Measurements from ENCODE around the gene PAX7. TPM values are rescaled to one million over a fixed set of nuclear protein-coding genes. Genes with fewer than 3 reads are reported as not detected.

Gene PAX7
- polyA plus RNA-seq, 2 of the 4 experiments (the other 2 are of a cell fraction) = 0.23 to 0.48 TPM

- Histone ChIP-seq H3K9me3 (no peaks in the 10 kb centered on the region), H3K27ac (no peak overlapping the region), H3K4me2 (no peak overlapping the region), H3K4me3 (no peak overlapping the region), H3K4me1 (no peaks in the 10 kb centered on the region)
- no peak for DNase-seq (ENCODE audit: low read depth in 1 of 2, low spot score in 1 of 2)
- CTCF ChIA-PET = no interaction called here
- WGBS (ENCODE audit: missing lambda C conversion rate) = 4% methylated on average over 1 of the region's 1 CpG
- TF ChIP-seq REST (IDR thresholded peaks at IDR 0.05) (no peak), KDM5A (IDR thresholded peaks at IDR 0.05) (no peak), HOXB5 (CRISPR knock-in tag; IDR thresholded peaks at IDR 0.05) (no peak), SREBF2 (IDR thresholded peaks at IDR 0.05) (no peak), PHF8 (IDR thresholded peaks at IDR 0.05; ENCODE audit: borderline replicate concordance, low read depth) (no peak), EHF (CRISPR knock-in tag; IDR thresholded peaks at IDR 0.05) (no peak), ZFP36 (IDR thresholded peaks at IDR 0.05; ENCODE audit: borderline replicate concordance, partially characterized antibody) (no peak), HEYL (CRISPR knock-in tag; IDR thresholded peaks at IDR 0.05) (no peak), HMGXB4 (CRISPR knock-in tag; IDR thresholded peaks at IDR 0.05; ENCODE audit: borderline replicate concordance) (no peak), KDM1A (IDR thresholded peaks at IDR 0.05; ENCODE audit: low read depth) (no peak), CBX8 (IDR thresholded peaks at IDR 0.05) (no peak), HES2 (IDR thresholded peaks at IDR 0.05) (no peak), POLR2A (IDR thresholded peaks at IDR 0.05; ENCODE audit: low read length) (no peak), MAFK (IDR thresholded peaks at IDR 0.05; ENCODE audit: partially characterized antibody) (no peak), HOXB13 (CRISPR knock-in tag; IDR thresholded peaks at IDR 0.05; ENCODE audit: low read depth) (no peak), USF2 (IDR thresholded peaks at IDR 0.05) (no peak), RFX5 (IDR thresholded peaks at IDR 0.05) (no peak)
- FAIRE-seq = no peak
- POLR2A ChIA-PET = no interaction called here
- no peak for ATAC-seq
Observed at GRCh38 chr1:18740617-18741016, 110.0 kb downstream of the PAX7 start.

GRCh38 chr1:18743233-18743632 lies 112.6 kb downstream of the PAX7 start:
- ATAC-seq = no peak
- Histone ChIP-seq H3K4me3 (no peak overlapping the region), H3K4me1 (no peaks in the 10 kb centered on the region), H3K9me3 (no peaks in the 10 kb centered on the region), H3K27ac (no peak overlapping the region), H3K4me2 (no peak overlapping the region)
- TF ChIP-seq MAFK (IDR thresholded peaks at IDR 0.05; ENCODE audit: partially characterized antibody) (no peak), HOXB5 (CRISPR knock-in tag; IDR thresholded peaks at IDR 0.05) (no peak), POLR2A (IDR thresholded peaks at IDR 0.05; ENCODE audit: low read length) (no peak), CTCF (IDR thresholded peaks at IDR 0.05) (no peak), HDAC2 (IDR thresholded peaks at IDR 0.05) (no peak), ZSCAN20 (CRISPR knock-in tag; IDR thresholded peaks at IDR 0.05) (no peak), NFE2L2 (conservative IDR thresholded peaks at IDR 0.05; ENCODE audit: low read length) (no peak), USF2 (IDR thresholded peaks at IDR 0.05) (no peak), BCL3 (IDR thresholded peaks at IDR 0.05) (no peak), FOSB (CRISPR knock-in tag; IDR thresholded peaks at IDR 0.05) (no peak), EHF (CRISPR knock-in tag; IDR thresholded peaks at IDR 0.05) (no peak), CBX2 (IDR thresholded peaks at IDR 0.05; ENCODE audit: borderline replicate concordance, low read depth) (no peak), CHD4 (IDR thresholded peaks at IDR 0.05; ENCODE audit: borderline replicate concordance) (no peak), ZFP36 (IDR thresholded peaks at IDR 0.05; ENCODE audit: borderline replicate concordance, partially characterized antibody) (no peak), TP53 (CRISPR knock-in tag; IDR thresholded peaks at IDR 0.05) (no peak), JUNB (IDR thresholded peaks at IDR 0.05) (no peak), MYC (IDR thresholded peaks at IDR 0.05; ENCODE audit: borderline replicate concordance, low read length) (no peak)
- ChIA-PET POLR2A (no interaction called here), CTCF (no interaction called here)
- no peak for DNase-seq (ENCODE audit: low read depth in 1 of 2, low spot score in 1 of 2)
- no peak for FAIRE-seq
- WGBS (ENCODE audit: missing lambda C conversion rate) = 44% methylated on average over 7 of the region's 7 CpGs
